ENCODE measurements around the gene TNRC18. TPM values are rescaled to one million over a fixed set of nuclear protein-coding genes. Genes with fewer than 3 reads are reported as not detected.

TNRC18 gene
- total and polyA plus RNA-seq, 2 donors (not counting 1 experiment from before 2014, with no cell fraction given), result 17.8 to 75.0 TPM

DNA sequence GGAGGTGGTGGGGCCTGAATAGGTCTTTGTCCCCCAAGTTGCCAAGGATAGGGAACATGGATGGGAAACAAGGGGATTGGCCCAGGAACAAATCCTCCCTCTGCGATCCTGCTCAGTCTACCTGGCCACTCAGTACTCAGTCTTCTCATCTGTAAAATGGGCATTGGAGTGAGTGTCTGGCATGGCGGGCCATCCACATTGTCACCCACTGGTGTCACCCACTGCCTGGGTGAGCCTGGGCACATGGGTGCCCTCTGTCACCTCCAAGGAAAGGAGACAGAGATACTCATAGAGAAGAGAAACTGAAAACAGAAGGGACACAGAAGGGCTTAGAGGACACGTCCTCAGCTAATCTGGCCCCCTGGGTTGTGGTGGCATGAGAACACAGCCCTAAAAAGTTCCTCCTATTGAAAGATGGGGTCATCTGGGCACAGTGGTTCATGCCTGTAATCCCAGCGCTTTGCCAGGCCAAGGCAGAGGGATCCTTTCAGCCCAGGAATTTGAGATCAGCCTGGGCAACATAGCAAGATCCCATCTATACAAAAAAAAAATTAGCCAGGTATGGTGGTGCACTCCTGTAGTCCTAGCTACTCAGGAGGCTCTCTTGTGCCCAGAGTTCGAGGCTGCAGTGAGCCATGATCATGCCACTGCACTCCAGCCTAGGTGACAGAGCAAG is 12.5 kb upstream of the TNRC18 start:
- ATAC-seq (ENCODE audit: low read depth) (no peak), DNase-seq (no peak)
- Histone ChIP-seq H2AFZ (ENCODE audit: insufficient read depth, low read depth, low read length, poor library complexity, severe bottlenecking) (no peak overlapping the region), H3K4me3 (ENCODE audit: control extremely low read depth in 1 of 5, extremely low read depth in 1 of 5, insufficient read depth in 1 of 5, low read depth in 2 of 5, low read length in 4 of 5) (no peak overlapping the region), H3K36me3 (replicated peaks in 1 of 2; ENCODE audit: control extremely low read depth in 1 of 2, control insufficient read depth in 1 of 2, extremely low read depth in 1 of 2, insufficient read depth in 2 of 2, low read length in 1 of 2) (no peaks in the 10 kb centered on the region), H3K4me2 (replicated peaks; ENCODE audit: low read depth, low read length, poor library complexity, severe bottlenecking) (no peak overlapping the region), H3K9ac (ENCODE audit: low read length) (no peak overlapping the region), H3K9me3 (ENCODE audit: control extremely low read depth in 1 of 3, control insufficient read depth in 2 of 3, insufficient read depth in 1 of 3, low read length in 2 of 3) (peaks cover 0 to 37% (median 4%) of the 10 kb centered on the region in 3 donors), H3K4me1 (ENCODE audit: control insufficient read depth in 2 of 2, insufficient read depth in 2 of 2, low read length in 2 of 2) (peaks cover 0 to 10% of the 10 kb centered on the region in 2 donors), H3K27ac (ENCODE audit: low read length in 2 of 2) (no peak overlapping the region), H3K79me2 (ENCODE audit: control insufficient read depth, insufficient read depth, low read length) (no peaks in the 10 kb centered on the region), H3K27me3 (replicated peaks in 1 of 4; ENCODE audit: control extremely low read depth in 1 of 4, control insufficient read depth in 3 of 4, insufficient read depth in 4 of 4, low read length in 3 of 4) (peaks cover 0 to 42% (median 7%) of the 10 kb centered on the region in 4 experiments), H4K20me1 (ENCODE audit: control insufficient read depth, insufficient read depth, low read length, poor library complexity, severe bottlenecking) (no peaks in the 10 kb centered on the region)
- TF ChIP-seq, protein P1, sequence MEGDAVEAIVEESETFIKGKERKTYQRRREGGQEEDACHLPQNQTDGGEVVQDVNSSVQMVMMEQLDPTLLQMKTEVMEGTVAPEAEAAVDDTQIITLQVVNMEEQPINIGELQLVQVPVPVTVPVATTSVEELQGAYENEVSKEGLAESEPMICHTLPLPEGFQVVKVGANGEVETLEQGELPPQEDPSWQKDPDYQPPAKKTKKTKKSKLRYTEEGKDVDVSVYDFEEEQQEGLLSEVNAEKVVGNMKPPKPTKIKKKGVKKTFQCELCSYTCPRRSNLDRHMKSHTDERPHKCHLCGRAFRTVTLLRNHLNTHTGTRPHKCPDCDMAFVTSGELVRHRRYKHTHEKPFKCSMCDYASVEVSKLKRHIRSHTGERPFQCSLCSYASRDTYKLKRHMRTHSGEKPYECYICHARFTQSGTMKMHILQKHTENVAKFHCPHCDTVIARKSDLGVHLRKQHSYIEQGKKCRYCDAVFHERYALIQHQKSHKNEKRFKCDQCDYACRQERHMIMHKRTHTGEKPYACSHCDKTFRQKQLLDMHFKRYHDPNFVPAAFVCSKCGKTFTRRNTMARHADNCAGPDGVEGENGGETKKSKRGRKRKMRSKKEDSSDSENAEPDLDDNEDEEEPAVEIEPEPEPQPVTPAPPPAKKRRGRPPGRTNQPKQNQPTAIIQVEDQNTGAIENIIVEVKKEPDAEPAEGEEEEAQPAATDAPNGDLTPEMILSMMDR (IDR thresholded peaks at IDR 0.05), result no peak
- no peak for TF ChIP-seq EZH2 (IDR thresholded peaks at IDR 0.05; ENCODE audit: borderline replicate concordance, insufficient read depth, low read depth, low read length, poor library complexity, severe bottlenecking)
- Mint-ChIP-seq H3K27me3 (peaks cover 39% of the 10 kb centered on the region), H3K4me3 (no peak overlapping the region), H3K4me1 (peaks cover 6% of the 10 kb centered on the region), H3K27ac (no peak overlapping the region), H3K9me3 (ENCODE audit: insufficient read depth) (peaks cover 2% of the 10 kb centered on the region)
- WGBS (ENCODE audit: insufficient coverage), result 92% methylated on average over 4 of the region's 5 CpGs
- ChIA-PET CTCF (interaction anchor here (1.5 to 2.0 kb wide), 2 partner anchors 14 to 69 kb away, joined by 4 to 9 read pairs; no protein-coding TSS in a partner anchor), POLR2A (interaction anchor here (0.6 kb wide), 1 partner anchor 228 kb away, joined by 7 read pairs; no protein-coding TSS in a partner anchor)
- intact Hi-C loops (cut with micrococcal nuclease), result no loop called here

Data from B cell (primary cell).